B cell (primary cell): ENCODE measurements around the gene TET3. TPM values are rescaled to one million over a fixed set of nuclear protein-coding genes. Genes with fewer than 3 reads are reported as not detected.

Experiments used
- ATAC-seq: fragments of 200-7000 bp; cut with Tn5 transposase; one replicate; pipeline ENCODE4 v1.10.0; 2021; ENCODE audit warnings: low read depth, mild to moderate bottlenecking, moderate number of reproducible peaks, moderate library complexity
- CTCF ChIA-PET: fragments of 350-600 bp; sonication (Branson Sonifier 250); formaldehyde crosslinking; loops from one replicate; lab custom pipeline; 2021; ENCODE audit warnings: antibody characterized with exemption, inconsistent platforms; lab: Charles Lee
- POLR2A ChIA-PET: fragments of 350-600 bp; sonication (Branson Sonifier 250); formaldehyde crosslinking; loops from one replicate; lab custom pipeline; 2021; ENCODE audit warnings: antibody characterized with exemption; lab: Charles Lee
- DNase-seq: peaks from one replicate; pipeline ENCODE4 v3.0.0; 2013
- H2AFZ ChIP-seq: 2 replicates; pipeline ENCODE4 v1.6.1; 2012; ENCODE audit warnings: mild to moderate bottlenecking, low read depth, low read length; ENCODE audit not compliant: insufficient read depth, poor library complexity, severe bottlenecking
- H3K27ac ChIP-seq, 2 donors: 1 replicate in 1 of 2; 2 replicates in 1 of 2; pipeline ENCODE4 v1.5.1; 2012 to 2013; ENCODE audit warnings: low read length in 2 of 2, mild to moderate bottlenecking in 2 of 2, moderate library complexity in 1 of 2
- H3K27me3 ChIP-seq, 4 experiments: fragments of 200-600 bp in 1 of 4; sonication (generic) in 1 of 4; replicated peaks in 1 of 4; 1 replicate in 2 of 4; 2 replicates in 2 of 4; pipeline versions ENCODE4 v1.6.1 to v1.7.0; 2013 to 2016; ENCODE audit warnings: low read length in 3 of 4, mild to moderate bottlenecking in 2 of 4, mixed read lengths in 1 of 4, moderate library complexity in 1 of 4; ENCODE audit not compliant: insufficient read depth in 4 of 4, control insufficient read depth in 3 of 4; ENCODE audit errors: control extremely low read depth in 1 of 4
- H3K36me3 ChIP-seq, 2 experiments: replicated peaks in 1 of 2; 1 replicate in 1 of 2; 2 replicates in 1 of 2; pipeline versions ENCODE4 v1.6.1 to v1.7.1; 2013; ENCODE audit warnings: low read length in 1 of 2; ENCODE audit not compliant: insufficient read depth in 2 of 2, control insufficient read depth in 1 of 2; ENCODE audit errors: control extremely low read depth in 1 of 2, extremely low read depth in 1 of 2
- H3K4me1 ChIP-seq, 2 donors: fragments of 200-600 bp in 1 of 2; sonication (generic) in 1 of 2; 1 replicate in 1 of 2; 2 replicates in 1 of 2; pipeline versions ENCODE4 v1.5.1 to v1.6.1; 2013 to 2017; ENCODE audit warnings: low read length in 2 of 2; ENCODE audit not compliant: control insufficient read depth in 2 of 2, insufficient read depth in 2 of 2
- H3K4me2 ChIP-seq: replicated peaks from 2 replicates; pipeline ENCODE3; 2012; ENCODE audit warnings: mild to moderate bottlenecking, low read depth, low read length; ENCODE audit not compliant: poor library complexity, severe bottlenecking
- H3K4me3 ChIP-seq, 5 experiments: fragments of 200-600 bp in 1 of 5; sonication (generic) in 1 of 5; 1 replicate in 3 of 5; 2 replicates in 2 of 5; pipeline versions ENCODE4 v1.5.1 to v1.7.0; 2011 to 2016; ENCODE audit warnings: low read length in 4 of 5, mild to moderate bottlenecking in 4 of 5, low read depth in 2 of 5, control low read depth in 1 of 5, moderate library complexity in 1 of 5; ENCODE audit not compliant: insufficient read depth in 1 of 5; ENCODE audit errors: control extremely low read depth in 1 of 5, extremely low read depth in 1 of 5
- H3K79me2 ChIP-seq: fragments of 200-600 bp; sonication (generic); one replicate; pipeline ENCODE4 v1.6.0; 2016; ENCODE audit warnings: low read length; ENCODE audit not compliant: control insufficient read depth, insufficient read depth
- H3K9ac ChIP-seq: fragments of 200-600 bp; sonication (generic); 2 replicates; pipeline ENCODE4 v1.6.1; 2017; ENCODE audit warnings: mild to moderate bottlenecking, low read length, moderate library complexity
- H3K9me3 ChIP-seq, 3 donors: one replicate each; pipeline versions ENCODE4 v1.6.1 to v1.7.1; 2013; ENCODE audit warnings: low read length in 2 of 3; ENCODE audit not compliant: control insufficient read depth in 2 of 3, insufficient read depth in 1 of 3; ENCODE audit errors: control extremely low read depth in 1 of 3
- H4K20me1 ChIP-seq: 2 replicates; pipeline ENCODE4 v1.6.0; 2012; ENCODE audit warnings: mild to moderate bottlenecking, low read length; ENCODE audit not compliant: insufficient read depth, control insufficient read depth, poor library complexity, severe bottlenecking
- H3K27ac Mint-ChIP-seq: one replicate; pipeline ENCODE4 v1.8.0; 2021; ENCODE audit warnings: mixed read lengths
- H3K27me3 Mint-ChIP-seq: one replicate; pipeline ENCODE4 v1.8.0; 2021; ENCODE audit warnings: mixed read lengths
- H3K4me1 Mint-ChIP-seq: one replicate; pipeline ENCODE4 v1.8.0; 2021; ENCODE audit warnings: mixed read lengths
- H3K4me3 Mint-ChIP-seq: one replicate; pipeline ENCODE4 v1.8.0; 2021; ENCODE audit warnings: mixed read lengths
- H3K9me3 Mint-ChIP-seq: one replicate; pipeline ENCODE4 v1.8.0; 2022; ENCODE audit warnings: mixed read lengths; ENCODE audit not compliant: insufficient read depth
- CTCF ChIP-seq: fragments of 200-600 bp; IDR thresholded peaks from one replicate; pipeline ENCODE4 v1.8.0; 2022; ENCODE audit warnings: antibody characterized with exemption, mild to moderate bottlenecking
- EZH2 ChIP-seq: IDR thresholded peaks from 2 replicates; pipeline ENCODE4 v1.6.1; 2012; ENCODE audit warnings: borderline replicate concordance, low read depth, mild to moderate bottlenecking, moderate library complexity, low read length; ENCODE audit not compliant: insufficient read depth, poor library complexity, severe bottlenecking
- WGBS: methylation state at CpG from one replicate; pipeline ENCODE4 v1.1.5; 2013; ENCODE audit warnings: missing lambda C conversion rate; ENCODE audit not compliant: insufficient coverage; 5-methylcytosine and 5-hydroxymethylcytosine counted together
- intact Hi-C: fragments of 100-400 bp; cut with micrococcal nuclease; formaldehyde crosslinking; loops from one replicate; pipeline ENCODE4 v1.10.0; 2022
- polyA plus RNA-seq: library from polyadenylated mRNA; depleted of rRNA; stranded (reverse); fragments of >200 nt; gene quantifications from 2 replicates; pipeline ENCODE4 v1.2.3, GENCODE V29; 2012
- total RNA-seq, 2 donors: library from RNA; stranded (reverse); fragments of 120-200 nt in 1 of 2; gene quantifications; 1 replicate in 1 of 2; 2 replicates in 1 of 2; pipeline versions ENCODE4 v1.2.3 to v1.2.4, GENCODE V29; 2013 to 2022

Gene TET3
- total and polyA plus RNA-seq, 2 donors (not counting 1 experiment from before 2014, with no cell fraction given) = 4.7 to 43.9 TPM

GRCh38 chr2:74003494-74004211 is 18.9 kb downstream of the TET3 start:
- H3K27ac ChIP-seq = no peak overlapping the region
- peaks cover 65% of the 10 kb centered on the region for H3K4me1 Mint-ChIP-seq
- WGBS = 93% methylated on average over 4 of the region's 16 CpGs
- H3K9me3 ChIP-seq = no peaks in the 10 kb centered on the region
- intact Hi-C loops = loop anchor here (2.0 kb wide), 1 partner anchor 33 kb away; no protein-coding TSS in a partner anchor
- ChIA-PET POLR2A (no interaction called here), CTCF (interaction anchor here (1.2 to 1.3 kb wide), 2 partner anchors 17 to 96 kb away, joined by 4 read pairs; no protein-coding TSS in a partner anchor)
- H3K36me3 ChIP-seq = peaks cover 0 to 12% of the 10 kb centered on the region in 2 experiments
- H3K4me2 ChIP-seq = no peak overlapping the region
- no peaks in the 10 kb centered on the region for H3K9me3 Mint-ChIP-seq
- peak overlapping the region; percentile 29 for H3K4me3 Mint-ChIP-seq
- peaks cover 88% of the 10 kb centered on the region for H3K79me2 ChIP-seq
- TF ChIP-seq CTCF (no peak), EZH2 (no peak)
- no peak overlapping the region for H2AFZ ChIP-seq
- peaks cover 94% of the 10 kb centered on the region for H4K20me1 ChIP-seq
- peaks cover 15 to 22% of the 10 kb centered on the region in 2 donors for H3K4me1 ChIP-seq
- H3K27me3 Mint-ChIP-seq = no peaks in the 10 kb centered on the region
- no peak overlapping the region for H3K27ac Mint-ChIP-seq
- no peak overlapping the region for H3K9ac ChIP-seq
- ATAC-seq = no peak
- no peak for DNase-seq
- no peak overlapping the region for H3K4me3 ChIP-seq
- H3K27me3 ChIP-seq = no peaks in the 10 kb centered on the region
